Measurements from ENCODE around the gene GOLT1A.

The GOLT1A gene

DNA sequence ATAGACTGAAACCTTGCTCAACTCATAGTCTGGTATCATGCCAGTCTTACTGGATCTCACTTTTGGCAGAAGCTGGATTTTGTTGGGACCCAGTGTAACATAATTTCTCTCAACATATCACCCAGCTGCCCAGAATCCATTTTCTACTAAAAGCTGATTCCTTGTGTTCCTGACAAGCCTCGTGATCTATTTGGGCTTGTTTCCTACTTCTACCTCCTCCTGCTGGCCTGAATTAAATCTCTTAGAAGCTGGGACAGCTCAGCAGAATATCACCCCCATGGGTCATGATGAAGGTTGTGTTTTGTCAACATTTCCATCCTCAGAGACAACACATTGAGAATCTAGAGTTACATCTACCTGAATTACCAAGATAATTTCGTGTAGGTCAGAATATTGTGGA, 7.7 kb downstream of the GOLT1A start:
- DNase-seq (ENCODE audit: low read depth), result no peak
- TF ChIP-seq, protein P1, sequence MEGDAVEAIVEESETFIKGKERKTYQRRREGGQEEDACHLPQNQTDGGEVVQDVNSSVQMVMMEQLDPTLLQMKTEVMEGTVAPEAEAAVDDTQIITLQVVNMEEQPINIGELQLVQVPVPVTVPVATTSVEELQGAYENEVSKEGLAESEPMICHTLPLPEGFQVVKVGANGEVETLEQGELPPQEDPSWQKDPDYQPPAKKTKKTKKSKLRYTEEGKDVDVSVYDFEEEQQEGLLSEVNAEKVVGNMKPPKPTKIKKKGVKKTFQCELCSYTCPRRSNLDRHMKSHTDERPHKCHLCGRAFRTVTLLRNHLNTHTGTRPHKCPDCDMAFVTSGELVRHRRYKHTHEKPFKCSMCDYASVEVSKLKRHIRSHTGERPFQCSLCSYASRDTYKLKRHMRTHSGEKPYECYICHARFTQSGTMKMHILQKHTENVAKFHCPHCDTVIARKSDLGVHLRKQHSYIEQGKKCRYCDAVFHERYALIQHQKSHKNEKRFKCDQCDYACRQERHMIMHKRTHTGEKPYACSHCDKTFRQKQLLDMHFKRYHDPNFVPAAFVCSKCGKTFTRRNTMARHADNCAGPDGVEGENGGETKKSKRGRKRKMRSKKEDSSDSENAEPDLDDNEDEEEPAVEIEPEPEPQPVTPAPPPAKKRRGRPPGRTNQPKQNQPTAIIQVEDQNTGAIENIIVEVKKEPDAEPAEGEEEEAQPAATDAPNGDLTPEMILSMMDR (IDR thresholded peaks at IDR 0.05; ENCODE audit: insufficient read depth, low read depth, low read length, missing control alignments), result no peak
- H3K4me3 ChIP-seq (ENCODE audit: low read depth, low read length), result no peak overlapping the region

DNA sequence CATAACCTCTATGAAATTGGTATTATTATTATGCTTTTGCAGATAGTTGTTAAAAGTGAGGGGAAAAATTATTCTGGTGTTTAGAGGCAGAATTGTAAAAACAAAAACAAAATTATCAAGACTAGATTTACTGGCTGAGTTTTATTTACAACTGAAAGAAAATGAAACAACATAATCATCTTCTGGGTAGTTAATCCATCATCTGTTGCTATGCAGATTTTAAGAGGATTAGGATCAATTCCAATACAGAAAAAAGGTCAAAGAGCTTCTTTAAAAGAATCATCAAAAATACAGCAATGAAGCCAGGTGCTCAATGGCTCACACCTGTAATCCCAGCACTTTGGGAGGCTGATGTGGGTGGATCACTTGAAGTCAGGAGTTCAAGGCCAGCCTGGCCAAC, 8.3 kb downstream of the GOLT1A start:
- DNase-seq (ENCODE audit: low read depth), result no peak
- no peak overlapping the region for H3K4me3 ChIP-seq (ENCODE audit: low read depth, low read length)
- TF ChIP-seq, protein P1 (IDR thresholded peaks at IDR 0.05; ENCODE audit: insufficient read depth, low read depth, low read length, missing control alignments), result no peak

DNA sequence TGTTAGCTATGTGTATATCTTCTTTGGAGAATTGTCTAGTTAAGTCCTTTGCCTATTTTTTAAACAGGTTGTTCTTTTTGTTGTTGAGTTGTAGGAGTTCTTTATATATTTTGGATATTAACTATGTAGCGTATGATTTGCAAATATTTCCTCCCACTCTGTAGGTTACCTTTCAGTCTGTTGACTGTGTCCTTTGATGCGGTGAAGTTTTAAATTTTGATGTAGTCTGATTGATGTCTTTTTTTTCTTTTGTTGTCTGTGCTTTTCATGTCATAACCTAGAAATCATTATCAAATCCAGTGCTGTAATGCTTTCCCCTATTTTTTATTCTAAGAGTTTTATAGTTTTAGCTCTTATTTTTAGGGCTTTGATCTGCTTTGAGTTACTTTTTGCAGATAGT, 8.8 kb downstream of the GOLT1A start:
- H3K4me3 ChIP-seq (ENCODE audit: low read depth, low read length), result no peak overlapping the region
- no peak for DNase-seq (ENCODE audit: low read depth)
- TF ChIP-seq, protein P1 (IDR thresholded peaks at IDR 0.05; ENCODE audit: insufficient read depth, low read depth, low read length, missing control alignments), result no peak

DNA sequence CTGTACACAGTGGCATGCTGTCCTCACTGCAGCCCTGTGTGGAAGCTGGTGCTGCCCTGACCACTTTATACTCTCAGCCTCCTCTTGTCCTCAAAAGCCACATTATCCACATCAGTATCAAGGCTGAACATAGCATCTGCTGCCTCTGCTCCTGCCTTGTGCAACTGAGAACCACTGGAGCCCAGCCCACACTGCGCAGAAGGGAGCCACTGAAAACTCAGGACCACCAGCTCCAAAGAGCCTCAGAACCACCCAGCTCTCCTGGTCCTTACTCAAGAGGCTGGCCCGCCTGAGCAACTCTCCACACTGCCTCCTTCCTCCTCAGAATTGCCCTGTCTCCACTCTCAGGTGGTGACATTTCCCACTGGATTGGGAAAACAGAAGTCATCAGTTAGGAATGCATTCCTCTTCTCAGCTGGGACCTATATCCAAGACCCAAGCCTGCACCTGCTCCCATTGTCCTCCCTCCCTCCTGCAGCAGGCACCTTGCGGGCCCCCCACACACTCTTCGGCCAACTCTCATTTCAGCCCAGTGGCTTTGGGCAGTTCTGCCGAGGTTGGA, 10.5 kb downstream of the GOLT1A start:
- no peak overlapping the region for H3K4me3 ChIP-seq (ENCODE audit: low read depth, low read length)
- TF ChIP-seq, protein P1 (IDR thresholded peaks at IDR 0.05; ENCODE audit: insufficient read depth, low read depth, low read length, missing control alignments), result no peak
- no peak for DNase-seq (ENCODE audit: low read depth)

DNA sequence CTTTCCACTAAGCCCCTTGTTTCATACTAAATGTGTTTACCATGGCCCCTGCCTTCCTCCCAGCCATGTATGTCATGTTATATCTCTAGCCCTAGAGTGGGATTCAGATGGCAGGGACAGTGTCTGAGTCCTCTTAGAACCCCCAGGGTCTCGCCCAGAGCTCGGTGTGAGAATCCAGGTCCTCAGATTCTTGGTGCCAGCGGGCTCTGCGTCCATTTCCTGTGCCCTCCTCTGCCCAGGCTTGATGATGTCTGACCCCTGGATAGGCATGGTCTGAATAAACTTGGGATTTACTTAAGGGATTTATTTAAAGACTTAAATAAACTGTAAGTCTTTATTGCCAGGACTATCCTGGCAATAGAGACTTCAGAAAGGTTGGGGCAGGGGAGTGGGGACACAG, 11.3 kb downstream of the GOLT1A start:
- TF ChIP-seq, protein P1 (IDR thresholded peaks at IDR 0.05; ENCODE audit: insufficient read depth, low read depth, low read length, missing control alignments), result no peak
- no peak overlapping the region for H3K4me3 ChIP-seq (ENCODE audit: low read depth, low read length)
- DNase-seq (ENCODE audit: low read depth), result no peak

DNA sequence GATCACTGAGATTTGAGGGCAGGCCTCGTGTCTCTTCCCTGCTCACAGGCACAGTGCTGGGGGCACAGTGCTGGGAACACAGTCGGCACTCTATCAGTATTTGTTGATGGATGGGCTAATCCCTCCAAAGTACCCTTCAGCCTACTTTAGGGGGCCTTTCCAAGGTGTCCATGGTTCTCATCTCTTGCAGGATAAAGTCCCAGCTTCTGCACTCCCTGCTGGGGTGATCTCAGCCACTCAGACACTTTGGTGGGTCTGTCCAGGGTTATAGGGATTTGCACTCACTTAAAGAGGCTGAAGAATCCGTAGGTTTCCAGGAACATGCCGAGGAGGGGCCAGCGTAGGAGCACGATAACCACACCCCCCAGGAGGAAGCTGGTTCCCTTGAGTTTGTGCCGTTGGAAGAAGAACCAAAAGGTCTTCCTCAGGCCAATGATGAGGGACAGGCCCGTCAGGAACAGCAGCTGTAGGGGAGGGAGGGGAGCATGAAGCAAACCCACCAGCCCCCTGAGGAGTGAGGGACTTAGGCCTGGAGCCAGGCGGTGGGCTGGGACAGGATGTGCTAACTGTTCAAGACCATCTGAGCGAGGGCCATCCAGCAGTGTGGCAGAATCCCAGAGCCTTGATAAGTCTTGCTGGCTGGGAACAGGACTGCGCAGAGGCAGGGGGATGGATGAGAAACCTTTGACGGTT, 12.3 kb downstream of the GOLT1A start:
- no peak for DNase-seq (ENCODE audit: low read depth)
- TF ChIP-seq, protein P1 (IDR thresholded peaks at IDR 0.05; ENCODE audit: insufficient read depth, low read depth, low read length, missing control alignments), result no peak
- H3K4me3 ChIP-seq (ENCODE audit: low read depth, low read length), result no peak overlapping the region

DNA sequence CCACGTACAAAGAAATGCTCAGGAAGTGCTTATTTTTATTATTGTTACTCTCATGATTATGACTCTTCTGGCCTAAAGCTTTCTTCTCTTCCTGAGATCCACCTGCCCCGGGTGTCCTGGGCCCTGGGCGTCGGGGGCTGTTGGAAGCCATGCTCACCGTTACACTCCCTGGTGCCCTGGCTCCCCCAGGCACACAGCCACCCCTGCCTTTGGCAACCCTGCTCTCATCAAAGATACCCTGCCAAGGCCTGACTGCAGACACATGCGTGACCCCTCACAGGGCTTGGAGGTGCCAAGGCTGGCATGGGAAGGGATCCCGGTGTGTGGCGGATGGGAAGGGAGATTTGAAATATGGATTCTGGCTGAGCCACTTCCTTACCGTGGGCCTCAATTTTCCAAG, 14.2 kb downstream of the GOLT1A start:
- no peak overlapping the region for H3K4me3 ChIP-seq (ENCODE audit: low read depth, low read length)
- TF ChIP-seq, protein P1 (IDR thresholded peaks at IDR 0.05; ENCODE audit: insufficient read depth, low read depth, low read length, missing control alignments), result no peak
- DNase-seq (ENCODE audit: low read depth), result no peak

Data from GM12865 (cell line).